ENCODE results near the gene BICC1. TPM values are rescaled to one million over a fixed set of nuclear protein-coding genes. Genes with fewer than 3 reads are reported as not detected.

BICC1 gene
- total and polyA plus RNA-seq, 2 of the 4 experiments (the other 2 are of a cell fraction): 5.7 to 42.5 TPM

DNA sequence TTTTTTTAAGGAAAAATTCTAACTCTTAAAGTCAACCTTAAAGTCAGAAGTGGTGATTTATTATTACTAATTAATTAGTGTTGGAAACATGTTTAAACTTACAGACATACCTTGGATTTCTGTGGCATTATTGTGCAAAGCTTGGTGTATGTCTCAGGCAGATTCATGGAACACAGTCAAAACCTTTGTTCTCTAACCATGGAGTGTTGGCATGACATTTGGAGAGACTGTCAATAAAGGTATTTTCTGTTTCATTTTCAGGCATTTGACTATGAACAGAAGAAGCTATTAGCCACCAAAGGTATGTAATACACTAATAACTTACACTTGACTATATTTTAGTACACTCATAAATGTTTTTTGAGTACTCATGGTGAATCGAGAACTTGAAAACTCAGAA is 293.7 kb downstream of the BICC1 start:
- WGBS, 2 experiments (ENCODE audit: extremely low coverage in 2 of 2, insufficient read length in 1 of 2): no CpG with 5 or more reads among the region's 1 CpG

More for the DNA sequence above, 293.7 kb downstream of the BICC1 start:
- Histone ChIP-seq H4K91ac (ENCODE audit: insufficient read depth, low read depth, low read length) (no peak overlapping the region), H3K27me3 (ENCODE audit: control insufficient read depth, insufficient read depth, low read length) (no peaks in the 10 kb centered on the region), H3K23ac (ENCODE audit: low read depth, low read length) (no peak overlapping the region), H3K4me3 (ENCODE audit: insufficient read depth, low read depth, low read length) (no peak overlapping the region), H3K14ac (replicated peaks; ENCODE audit: low read depth, low read length) (no peak overlapping the region), H2BK15ac (ENCODE audit: low read depth, low read length) (no peak overlapping the region), H2BK20ac (ENCODE audit: low read depth, low read length) (no peak overlapping the region), H3K4me2 (ENCODE audit: low read depth, low read length) (no peak overlapping the region), H3K4me1 (ENCODE audit: control insufficient read depth, insufficient read depth, low read length) (peaks cover 5% of the 10 kb centered on the region; the same call in 1 of the 2 replicates), H3K4ac (ENCODE audit: low read depth, low read length) (no peak overlapping the region), H3K18ac (ENCODE audit: low read depth, low read length) (no peak overlapping the region), H3K56ac (ENCODE audit: extremely low read depth, insufficient read depth, low read length) (no peak overlapping the region), H3K27ac (ENCODE audit: insufficient read depth, low read length) (no peak overlapping the region), H3K36me3 (ENCODE audit: control insufficient read depth, insufficient read depth, low read length) (peaks cover 24% of the 10 kb centered on the region), H4K20me1 (ENCODE audit: insufficient read depth, low read length) (no peaks in the 10 kb centered on the region), H2BK120ac (ENCODE audit: low read depth, low read length) (no peak overlapping the region), H3K79me1 (ENCODE audit: low read depth in 1 of 2, low read length in 2 of 2) (no peaks in the 10 kb centered on the region), H2AFZ (replicated peaks; ENCODE audit: low read length, poor library complexity) (no peak overlapping the region), H4K5ac (ENCODE audit: low read depth, low read length) (no peak overlapping the region), H4K8ac (ENCODE audit: low read depth in 2 of 2, low read length in 2 of 2) (no peak overlapping the region), H2BK5ac (ENCODE audit: low read depth, low read length, poor library complexity, severe bottlenecking) (no peak overlapping the region), H2AK9ac (replicated peaks; ENCODE audit: low read depth, low read length, poor library complexity) (no peak overlapping the region), H3K9me1 (ENCODE audit: insufficient read depth, low read length) (peaks cover 6% of the 10 kb centered on the region; the same call in 1 of the 2 replicates), H3K9ac (ENCODE audit: low read depth, low read length) (no peak overlapping the region), H2AK5ac (ENCODE audit: low read depth, low read length) (no peak overlapping the region), H3K9me3 (ENCODE audit: control insufficient read depth, insufficient read depth, low read length) (no peaks in the 10 kb centered on the region)
- ATAC-seq (ENCODE audit: low read depth): no peak
- ChIA-PET CTCF (no interaction called here), POLR2A (ENCODE audit: unreplicated experiment) (no interaction called here)
- no peak for DNase-seq
- no TSS peak for BruUV-seq (replicated peaks)
- in situ Hi-C loops (cut with MboI; ENCODE audit: low sequenced_read_pairs): no loop called here
- dilution Hi-C loops (cut with HindIII; ENCODE audit: low sequenced_read_pairs, unreplicated experiment): no loop called here
- TF ChIP-seq FOS (IDR thresholded peaks at IDR 0.05; ENCODE audit: low read depth, low read length) (no peak), USF2 (IDR thresholded peaks at IDR 0.05; ENCODE audit: low read depth, low read length) (no peak), ELK1 (IDR thresholded peaks at IDR 0.05; ENCODE audit: borderline replicate concordance, low read depth, low read length) (no peak), MXI1 (IDR thresholded peaks at IDR 0.05; ENCODE audit: borderline replicate concordance, low read depth, low read length) (no peak)
- intact Hi-C loops (cut with micrococcal nuclease): no loop called here

Measured in IMR-90 (cell line).